Activated T-helper 2 cell treated with anti-CD3 and anti-CD28 coated beads, Interferon-gamma antibody, Interleukin-2, Interleukin-4, amounts not matched to agents 10 μg/mL and 5 μg/mL and 100 μg/mL, durations not matched to agents 14 hours and 24 hours and 36 hours (primary cell): ENCODE measurements around the gene CREB3L1. TPM values are rescaled to one million over a fixed set of nuclear protein-coding genes. Genes with fewer than 3 reads are reported as not detected.

Experiments
- DNase-seq: peaks from one replicate; pipeline ENCODE4 v3.0.0; 2021; ENCODE audit warnings: low spot score
- H3K27ac Mint-ChIP-seq: one replicate; pipeline ENCODE4 v1.8.0; 2021; ENCODE audit warnings: mixed read lengths
- H3K27me3 Mint-ChIP-seq: one replicate; pipeline ENCODE4 v1.8.0; 2021; ENCODE audit warnings: low read depth, mixed read lengths
- H3K36me3 Mint-ChIP-seq: one replicate; pipeline ENCODE4 v1.8.0; 2021; ENCODE audit warnings: low read depth, mixed read lengths
- H3K4me1 Mint-ChIP-seq: one replicate; pipeline ENCODE4 v1.8.0; 2021; ENCODE audit warnings: low read depth, mixed read lengths
- H3K4me3 Mint-ChIP-seq: one replicate; pipeline ENCODE4 v1.8.0; 2021; ENCODE audit warnings: low read depth, mild to moderate bottlenecking, moderate library complexity, mixed read lengths
- H3K9me3 Mint-ChIP-seq: one replicate; pipeline ENCODE4 v1.8.0; 2021; ENCODE audit warnings: mixed read lengths
- intact Hi-C: fragments of 100-400 bp; cut with micrococcal nuclease; formaldehyde crosslinking; loops from one replicate; pipeline ENCODE4 v1.15.1; 2023
- total RNA-seq: library from RNA; stranded (reverse); gene quantifications from 2 replicates; pipeline ENCODE4 v1.2.3, GENCODE V29; 2022

CREB3L1 gene
- total RNA-seq, 1 donor from 2014 or later, result not detected

DNA sequence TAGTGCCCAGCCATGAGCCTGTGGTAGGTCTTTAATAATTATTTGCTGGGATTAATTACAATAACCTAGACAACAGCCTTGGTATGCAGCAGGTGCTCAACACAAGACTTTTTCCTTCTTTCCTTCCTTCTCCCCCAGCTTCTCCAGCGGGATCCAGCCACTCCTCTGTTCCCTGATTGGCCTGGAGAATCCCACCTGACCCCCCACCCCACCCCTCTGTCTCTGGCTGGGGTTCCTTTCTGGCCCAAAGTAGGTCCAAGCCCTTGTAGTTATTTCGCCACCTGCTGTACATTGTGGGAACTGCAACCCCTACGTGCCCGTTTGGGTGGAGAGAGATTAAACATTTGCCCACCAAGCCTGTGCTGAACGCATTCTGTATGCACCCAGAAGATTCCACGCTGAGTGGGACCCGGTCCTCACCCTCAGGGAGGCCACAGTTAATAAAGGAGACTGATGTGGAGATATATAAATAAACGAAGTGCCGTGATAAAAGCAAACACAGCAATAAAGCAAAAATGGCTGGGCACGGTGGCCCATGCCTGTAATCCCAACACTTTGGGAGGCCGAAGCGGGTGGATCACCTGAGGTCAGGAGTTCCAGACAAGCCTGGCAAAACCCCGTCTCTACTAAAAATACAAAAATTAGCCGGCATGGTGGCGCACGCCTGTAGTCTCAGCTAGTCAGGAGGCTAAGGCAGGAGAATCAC is 37.7 kb downstream of the CREB3L1 start:
- Mint-ChIP-seq H3K27me3 (no peaks in the 10 kb centered on the region), H3K36me3 (no peaks in the 10 kb centered on the region), H3K27ac (no peak overlapping the region), H3K9me3 (no peaks in the 10 kb centered on the region), H3K4me3 (no peak overlapping the region), H3K4me1 (peaks cover 15% of the 10 kb centered on the region)
- DNase-seq, result peak; percentile 52
- intact Hi-C loops, result loop anchor here (2.0 to 10.0 kb wide), 3 partner anchors 76 to 350 kb away; partner anchors contain the start of gene PHF21A

DNA sequence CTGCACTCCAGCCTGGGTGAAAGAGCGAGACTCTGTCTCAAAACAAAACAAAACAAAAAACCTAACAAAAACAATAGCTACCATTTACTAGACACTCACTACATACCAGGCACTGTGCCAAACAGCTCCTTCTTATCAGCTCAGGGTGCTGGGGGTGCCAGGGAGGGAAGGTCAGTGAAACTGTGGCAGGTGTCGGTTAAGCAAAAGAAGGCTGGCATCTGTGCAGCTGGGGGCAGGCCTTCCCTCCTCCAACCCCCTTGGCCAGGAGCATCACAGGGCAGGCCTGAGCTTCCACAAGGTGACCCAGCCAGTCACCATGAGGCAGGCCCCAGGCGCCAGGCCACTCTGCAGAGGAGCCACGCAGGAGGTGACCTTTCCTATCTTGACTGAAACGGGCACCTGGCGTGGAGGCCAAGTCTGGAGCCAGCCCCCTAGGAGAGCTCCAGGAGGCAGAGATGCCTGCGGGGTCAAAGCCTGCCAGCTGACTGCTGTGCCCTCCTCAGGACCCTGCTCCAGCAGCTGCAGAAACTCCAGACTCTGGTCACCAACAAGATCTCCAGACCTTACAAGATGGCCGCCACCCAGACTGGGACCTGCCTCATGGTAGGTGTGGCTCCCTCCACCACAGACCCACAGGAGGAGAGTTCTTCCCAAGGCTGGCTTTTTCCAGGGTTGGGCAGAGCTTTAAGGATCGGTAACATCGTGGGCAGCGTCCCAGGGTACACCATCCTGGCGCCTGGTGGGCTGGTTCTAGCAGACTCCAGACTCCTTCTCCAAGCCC is 38.5 kb downstream of the CREB3L1 start:
- no peak overlapping the region for H3K4me3 Mint-ChIP-seq
- peaks cover 15% of the 10 kb centered on the region for H3K4me1 Mint-ChIP-seq
- intact Hi-C loops, result loop anchor here (2.0 to 10.0 kb wide), 3 partner anchors 77 to 351 kb away; partner anchors contain the start of gene PHF21A
- no peak for DNase-seq
- H3K9me3 Mint-ChIP-seq, result no peaks in the 10 kb centered on the region
- H3K27me3 Mint-ChIP-seq, result no peaks in the 10 kb centered on the region
- no peaks in the 10 kb centered on the region for H3K36me3 Mint-ChIP-seq
- H3K27ac Mint-ChIP-seq, result no peak overlapping the region

DNA sequence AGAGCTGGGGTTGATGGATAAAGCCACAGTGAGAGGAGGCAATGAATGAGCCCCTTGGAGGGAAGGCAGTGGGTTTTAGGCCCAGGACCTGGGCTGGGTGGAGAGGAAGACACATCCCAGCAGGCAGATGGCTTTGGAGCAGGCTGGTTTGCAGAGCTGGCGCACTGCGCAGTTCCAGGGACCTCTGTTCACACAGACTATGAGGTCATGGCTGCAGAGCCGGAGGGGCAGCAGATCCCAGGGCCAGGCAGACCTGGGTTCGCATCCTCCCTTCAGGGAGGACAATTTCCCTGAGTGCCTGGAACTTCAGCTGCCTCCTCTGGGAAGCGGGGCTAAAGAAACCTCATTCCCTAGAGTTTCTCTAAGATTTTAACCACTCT is 41.6 kb downstream of the CREB3L1 start:
- intact Hi-C loops, result loop anchor here (10.0 kb wide), 2 partner anchors 194 to 354 kb away; partner anchors contain the start of gene PHF21A
- H3K27ac Mint-ChIP-seq, result peak overlapping the region; percentile 75

DNA sequence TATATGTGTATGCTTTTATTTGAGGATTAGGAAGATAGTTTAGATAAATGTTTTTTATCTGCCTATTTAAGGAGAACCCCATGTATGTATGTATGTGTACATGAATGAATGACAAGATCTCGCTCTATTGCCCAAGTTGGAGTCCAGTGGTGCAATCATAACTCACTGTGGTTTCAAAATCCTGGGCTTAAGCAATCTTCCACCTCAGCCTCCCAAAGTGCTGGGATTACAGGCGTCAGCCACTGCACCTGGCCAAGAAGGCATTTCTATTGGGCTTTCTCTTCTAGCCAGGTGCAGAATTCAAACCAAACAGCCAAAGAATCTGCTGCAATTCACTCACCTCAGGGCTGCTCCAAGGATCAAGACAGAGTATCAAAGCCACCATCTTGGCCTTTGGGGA is 44.3 kb downstream of the CREB3L1 start:
- peaks cover 12% of the 10 kb centered on the region for H3K4me1 Mint-ChIP-seq
- H3K9me3 Mint-ChIP-seq, result no peaks in the 10 kb centered on the region
- intact Hi-C loops, result no loop called here
- H3K27ac Mint-ChIP-seq, result no peak overlapping the region
- no peaks in the 10 kb centered on the region for H3K36me3 Mint-ChIP-seq
- peaks cover 8% of the 10 kb centered on the region for H3K27me3 Mint-ChIP-seq
- no peak for DNase-seq
- H3K4me3 Mint-ChIP-seq, result no peak overlapping the region

More for the DNA sequence above, 41.6 kb downstream of the CREB3L1 start:
- H3K9me3 Mint-ChIP-seq, result no peaks in the 10 kb centered on the region
- H3K4me3 Mint-ChIP-seq, result no peak overlapping the region
- DNase-seq, result no peak
- peaks cover 15% of the 10 kb centered on the region for H3K4me1 Mint-ChIP-seq
- no peaks in the 10 kb centered on the region for H3K36me3 Mint-ChIP-seq
- H3K27me3 Mint-ChIP-seq, result peaks cover 3% of the 10 kb centered on the region

DNA sequence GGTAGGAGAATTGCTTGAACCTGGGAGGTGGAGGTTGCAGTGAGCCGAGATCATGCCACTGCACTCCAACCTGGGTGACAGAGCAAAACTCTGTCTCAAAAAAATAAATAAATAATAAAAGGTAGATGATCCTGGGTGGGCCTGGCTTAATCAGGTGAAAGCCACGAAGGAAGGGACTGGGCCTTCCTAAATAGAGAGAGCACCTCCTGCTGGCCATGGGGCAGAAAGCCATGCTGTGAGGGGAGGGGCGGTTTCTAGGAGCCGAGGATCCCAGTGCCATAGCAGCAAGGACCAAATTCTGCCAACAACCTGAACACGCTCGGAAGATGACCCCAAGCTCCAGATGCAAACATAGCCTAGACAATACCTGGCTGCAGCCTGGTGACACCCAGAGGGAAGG is 45.3 kb downstream of the CREB3L1 start:
- no peak overlapping the region for H3K27ac Mint-ChIP-seq
- H3K27me3 Mint-ChIP-seq, result peaks cover 14% of the 10 kb centered on the region
- H3K4me1 Mint-ChIP-seq, result peaks cover 12% of the 10 kb centered on the region
- no peaks in the 10 kb centered on the region for H3K9me3 Mint-ChIP-seq
- H3K4me3 Mint-ChIP-seq, result no peak overlapping the region
- DNase-seq, result no peak
- intact Hi-C loops, result no loop called here
- H3K36me3 Mint-ChIP-seq, result no peaks in the 10 kb centered on the region

DNA sequence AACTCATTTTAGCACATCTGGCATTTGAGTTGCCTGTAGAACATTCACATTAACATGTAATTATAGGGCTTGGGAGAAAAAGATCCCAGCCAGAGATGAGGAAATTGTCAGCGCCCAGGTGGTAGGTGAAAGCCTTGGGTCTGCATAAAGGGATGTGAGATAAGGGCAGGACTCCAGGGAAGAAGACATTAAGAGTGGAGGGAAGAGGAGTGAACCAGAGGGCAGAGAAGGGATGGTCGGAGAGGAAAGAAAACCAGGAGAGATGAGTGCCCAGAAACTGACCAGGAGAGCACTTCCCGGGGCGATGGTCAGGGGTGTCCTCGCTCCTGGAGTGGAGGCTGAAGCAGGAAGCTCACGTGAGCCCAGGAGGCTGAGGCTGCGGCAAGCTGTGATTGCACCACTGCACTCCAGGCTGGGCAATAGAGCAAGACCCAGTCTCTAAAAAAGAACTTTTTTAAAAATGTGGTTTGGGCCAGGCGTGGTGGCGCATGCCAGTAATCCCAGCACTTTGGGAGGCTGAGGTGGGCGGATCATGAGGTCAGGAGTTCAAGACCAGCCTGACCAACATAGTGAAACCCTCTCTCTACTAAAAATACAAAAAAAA is 49.5 kb downstream of the CREB3L1 start:
- DNase-seq, result no peak
- H3K27ac Mint-ChIP-seq, result no peak overlapping the region
- no peaks in the 10 kb centered on the region for H3K9me3 Mint-ChIP-seq
- H3K4me3 Mint-ChIP-seq, result no peak overlapping the region
- peaks cover 27% of the 10 kb centered on the region for H3K4me1 Mint-ChIP-seq
- intact Hi-C loops, result no loop called here
- H3K27me3 Mint-ChIP-seq, result peaks cover 37% of the 10 kb centered on the region
- peaks cover 3% of the 10 kb centered on the region for H3K36me3 Mint-ChIP-seq

DNA sequence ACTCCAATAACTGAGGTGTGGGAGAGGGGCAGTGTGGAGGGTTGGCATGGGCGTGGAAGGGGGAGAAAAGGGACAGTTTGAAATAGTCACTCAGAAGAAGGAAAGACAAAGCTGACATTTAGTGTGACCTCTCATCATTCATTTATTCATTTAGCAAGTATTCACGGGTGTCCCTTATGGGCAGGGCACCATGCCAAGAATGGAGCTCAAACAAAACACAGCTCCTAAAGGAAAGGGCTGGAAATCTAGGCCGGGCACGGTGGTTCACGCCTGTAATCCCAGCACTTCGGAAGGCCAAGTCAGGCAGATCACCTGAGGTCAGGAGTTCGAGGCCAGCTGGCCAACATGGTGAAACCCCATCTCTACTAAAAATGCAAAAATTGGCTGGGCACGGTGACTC is 50.4 kb downstream of the CREB3L1 start:
- Mint-ChIP-seq H3K4me3 (no peak overlapping the region), H3K27ac (no peak overlapping the region), H3K4me1 (peaks cover 27% of the 10 kb centered on the region), H3K9me3 (no peaks in the 10 kb centered on the region), H3K36me3 (peaks cover 3% of the 10 kb centered on the region), H3K27me3 (peaks cover 39% of the 10 kb centered on the region)
- DNase-seq, result no peak
- intact Hi-C loops, result no loop called here

DNA sequence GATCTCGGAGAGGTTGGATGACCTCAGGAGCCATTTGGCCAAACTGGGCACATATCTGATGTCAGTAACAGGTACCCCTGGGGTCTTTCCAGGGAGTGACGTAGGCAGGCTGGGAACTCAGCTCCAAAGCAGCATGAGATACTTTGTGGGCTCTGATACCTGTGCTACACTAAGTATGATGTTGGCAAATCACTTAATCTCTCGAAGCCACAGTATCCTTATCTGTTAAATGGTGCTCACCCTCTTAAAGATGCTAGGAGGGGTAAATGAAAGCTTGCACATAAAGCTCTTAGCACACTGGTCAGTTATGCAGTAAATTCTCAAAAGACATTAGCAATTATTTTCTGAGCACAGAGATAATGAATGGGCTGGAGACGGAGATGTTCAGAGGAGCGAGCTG is 52.7 kb downstream of the CREB3L1 start:
- Mint-ChIP-seq H3K27me3 (peaks cover 57% of the 10 kb centered on the region), H3K27ac (no peak overlapping the region), H3K36me3 (peaks cover 3% of the 10 kb centered on the region), H3K4me3 (no peak overlapping the region), H3K9me3 (no peaks in the 10 kb centered on the region), H3K4me1 (peaks cover 31% of the 10 kb centered on the region)
- intact Hi-C loops, result loop anchor here (2.0 kb wide), 1 partner anchor 17 kb away; the partner anchor contains the start of gene DGKZ
- DNase-seq, result no peak

DNA sequence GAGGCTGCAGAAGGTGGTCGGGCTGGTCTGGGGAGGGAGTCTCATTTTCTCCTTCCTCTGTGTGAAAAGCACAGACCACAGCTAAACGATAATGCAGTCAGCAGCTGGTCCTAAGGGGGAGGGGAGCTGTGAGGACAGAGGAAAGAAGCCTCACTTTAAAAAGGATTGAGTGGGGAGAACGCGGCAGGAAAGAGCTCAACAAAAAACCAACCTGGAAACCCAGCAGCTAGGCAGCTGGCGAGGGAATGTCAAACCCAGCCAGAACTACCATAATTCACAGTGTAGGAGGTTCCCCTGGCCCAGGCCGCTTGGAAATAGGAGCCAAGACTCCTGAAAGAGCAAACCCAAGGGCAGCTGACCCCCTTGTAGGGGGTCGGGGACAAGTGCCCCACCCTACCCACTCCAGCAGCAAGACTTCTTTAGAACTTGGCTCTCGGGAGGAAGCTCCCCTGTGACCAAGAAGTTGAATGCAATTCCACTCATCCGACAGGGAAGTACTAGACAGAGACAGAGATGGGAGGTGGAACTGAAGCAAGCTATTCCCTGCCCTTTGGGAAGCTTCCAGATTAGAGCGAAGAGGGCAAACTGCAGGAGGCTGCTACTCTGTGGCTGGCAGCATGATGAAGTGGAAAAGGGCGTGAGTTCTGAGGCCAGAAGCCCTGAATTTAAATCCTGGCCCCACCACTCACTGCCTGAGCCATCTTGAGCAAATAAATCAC is 53.3 kb downstream of the CREB3L1 start:
- peaks cover 31% of the 10 kb centered on the region for H3K4me1 Mint-ChIP-seq
- peak overlapping the region; percentile 68 for H3K4me3 Mint-ChIP-seq
- peaks cover 60% of the 10 kb centered on the region for H3K27me3 Mint-ChIP-seq
- no peaks in the 10 kb centered on the region for H3K9me3 Mint-ChIP-seq
- no peak overlapping the region for H3K27ac Mint-ChIP-seq
- no peak for DNase-seq
- peaks cover 3% of the 10 kb centered on the region for H3K36me3 Mint-ChIP-seq
- intact Hi-C loops, result loop anchor here (2.0 kb wide), 1 partner anchor 16 kb away; the partner anchor contains the start of gene DGKZ

DNA sequence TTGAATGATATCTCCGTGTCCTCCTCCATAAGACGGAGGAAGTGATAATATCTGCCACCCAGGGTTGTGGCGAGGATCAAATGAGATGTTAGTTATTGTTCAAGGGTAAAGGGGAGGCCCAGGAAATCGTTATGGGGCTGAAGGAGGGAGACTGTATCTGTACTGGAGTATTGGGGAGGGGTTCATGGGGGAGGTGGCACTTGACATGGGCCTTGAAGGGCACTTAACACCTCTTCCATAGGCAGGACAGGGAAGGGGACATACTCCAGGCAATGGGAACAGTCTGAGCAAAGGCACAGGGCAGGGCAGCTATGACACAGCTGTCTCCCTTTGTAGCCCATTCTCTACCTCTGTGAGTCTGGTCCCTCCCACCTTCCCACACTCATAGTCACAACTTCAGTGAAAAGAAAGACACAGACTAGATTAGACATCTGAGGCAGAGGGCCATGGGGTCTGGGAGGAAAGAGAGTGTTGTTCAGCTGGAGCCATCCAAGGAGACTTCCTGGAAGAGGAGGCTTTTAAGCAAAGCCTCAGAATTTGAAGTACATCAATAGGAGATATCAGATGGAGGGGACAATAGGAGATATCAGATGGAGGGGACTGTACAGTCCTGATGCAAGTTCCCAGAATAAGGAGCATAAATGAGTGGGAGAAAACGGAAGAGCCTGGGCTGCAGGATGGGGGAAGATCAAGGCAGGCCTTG is 54.0 kb downstream of the CREB3L1 start:
- peak overlapping the region; percentile 68 for H3K4me3 Mint-ChIP-seq
- peaks cover 3% of the 10 kb centered on the region for H3K36me3 Mint-ChIP-seq
- H3K27ac Mint-ChIP-seq, result peak overlapping the region; percentile 36
- DNase-seq, result peak; percentile 41
- peaks cover 34% of the 10 kb centered on the region for H3K4me1 Mint-ChIP-seq
- intact Hi-C loops, result loop anchor here (2.0 kb wide), 1 partner anchor 15 kb away; the partner anchor contains the start of gene DGKZ
- no peaks in the 10 kb centered on the region for H3K9me3 Mint-ChIP-seq
- peaks cover 62% of the 10 kb centered on the region for H3K27me3 Mint-ChIP-seq

DNA sequence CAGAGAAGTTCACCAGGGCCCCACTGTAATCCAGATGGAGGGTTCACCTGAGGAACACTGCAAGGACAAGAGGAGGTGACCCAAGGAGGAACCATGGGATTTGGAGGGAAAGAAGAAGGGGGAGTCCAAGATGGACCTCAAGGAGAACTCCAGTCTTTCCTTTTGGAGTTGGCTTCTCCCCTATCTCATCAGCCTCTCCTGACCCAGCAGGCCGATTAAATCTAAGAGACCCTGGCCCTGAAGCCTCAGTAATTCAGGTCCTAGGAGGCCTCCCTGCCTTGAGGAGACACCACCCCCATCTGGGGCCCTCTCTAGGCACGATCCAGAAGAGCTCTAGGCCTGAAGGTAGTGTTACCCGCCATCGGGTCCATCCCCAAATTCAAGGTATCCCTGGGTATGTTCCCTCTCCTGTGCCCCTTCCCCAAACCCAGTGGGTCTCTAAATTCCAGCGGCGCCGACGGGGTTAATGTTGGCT is 54.7 kb downstream of the CREB3L1 start:
- Mint-ChIP-seq H3K4me1 (peaks cover 36% of the 10 kb centered on the region), H3K36me3 (peaks cover 3% of the 10 kb centered on the region), H3K4me3 (peak overlapping the region; percentile 68), H3K27ac (no peak overlapping the region), H3K9me3 (no peaks in the 10 kb centered on the region), H3K27me3 (peaks cover 57% of the 10 kb centered on the region)
- intact Hi-C loops, result no loop called here
- DNase-seq, result no peak
